Endodermal cell (in vitro differentiated cells): ENCODE results near the gene PLXNC1. TPM values are rescaled to one million over a fixed set of nuclear protein-coding genes. Genes with fewer than 3 reads are reported as not detected.

Experiments
- DNase-seq: peaks from one replicate; pipeline ENCODE4 v3.0.0-alpha.2; 2017
- H3K27ac ChIP-seq: 2 replicates; pipeline ENCODE4 v1.5.1; 2013; ENCODE audit warnings: mild to moderate bottlenecking, low read depth, low read length, moderate library complexity
- H3K27me3 ChIP-seq: 2 replicates; pipeline ENCODE4 v1.6.1; 2013; ENCODE audit warnings: mild to moderate bottlenecking, low read length, moderate library complexity; ENCODE audit not compliant: insufficient read depth, control insufficient read depth, poor library complexity, severe bottlenecking
- H3K36me3 ChIP-seq: 2 replicates; pipeline ENCODE4 v1.7.0; 2013; ENCODE audit warnings: mild to moderate bottlenecking, low read length, moderate library complexity; ENCODE audit not compliant: control insufficient read depth, insufficient read depth
- H3K4me1 ChIP-seq: one replicate; pipeline ENCODE4 v1.7.0; 2013; ENCODE audit warnings: low read length; ENCODE audit not compliant: control insufficient read depth, insufficient read depth
- H3K4me3 ChIP-seq: 2 replicates; pipeline ENCODE4 v1.5.1; 2013; ENCODE audit warnings: mild to moderate bottlenecking, low read length, moderate library complexity
- H3K9ac ChIP-seq: 2 replicates; pipeline ENCODE4 v1.6.1; 2013; ENCODE audit warnings: mild to moderate bottlenecking, low read length, moderate library complexity; ENCODE audit not compliant: poor library complexity, severe bottlenecking; ENCODE audit errors: extremely low read depth
- H3K9me3 ChIP-seq: 2 replicates; pipeline ENCODE4 v1.6.1; 2013; ENCODE audit warnings: mild to moderate bottlenecking, low read length, moderate library complexity; ENCODE audit not compliant: control insufficient read depth
- H3K27ac Mint-ChIP-seq: 2 replicates; pipeline ENCODE4 v1.8.0; 2020; ENCODE audit warnings: mixed read lengths
- H3K27me3 Mint-ChIP-seq: 2 replicates; pipeline ENCODE4 v1.8.0; 2021; ENCODE audit warnings: mild to moderate bottlenecking, mixed read lengths; ENCODE audit not compliant: insufficient read depth
- H3K36me3 Mint-ChIP-seq: 2 replicates; pipeline ENCODE4 v1.8.0; 2020; ENCODE audit warnings: low read depth, mixed read lengths
- H3K4me1 Mint-ChIP-seq: 2 replicates; pipeline ENCODE4 v1.8.0; 2020; ENCODE audit warnings: mixed read lengths
- H3K4me3 Mint-ChIP-seq: 2 replicates; pipeline ENCODE4 v1.8.0; 2020; ENCODE audit warnings: mild to moderate bottlenecking, moderate library complexity, mixed read lengths
- H3K9me3 Mint-ChIP-seq: 2 replicates; pipeline ENCODE4 v1.8.0; 2020; ENCODE audit warnings: mild to moderate bottlenecking, mixed read lengths
- CTCF ChIP-seq: fragments of 200-600 bp; sonication (generic); conservative IDR thresholded peaks from 2 replicates; pipeline ENCODE4 v1.5.0; 2021; ENCODE audit warnings: antibody characterized with exemption, mild to moderate bottlenecking
- WGBS, 2 experiments: methylation state at CpG; one replicate each; pipeline versions ENCODE4 v1.1.5 to v1.1.7; 2013; ENCODE audit warnings: missing lambda C conversion rate in 2 of 2, mixed read lengths in 1 of 2; ENCODE audit not compliant: insufficient coverage in 1 of 2, insufficient read length in 1 of 2; 5-methylcytosine and 5-hydroxymethylcytosine counted together
- total RNA-seq, 2 donors: library from RNA; stranded (reverse); fragmentation: NEBNext Ultra II Directional in 1 of 2; extraction: Animal tissue kit (Norgen Biotek cat#: 25700) in 1 of 2; gene quantifications; 2 replicates in 1 of 2; 3 replicates in 1 of 2; pipeline ENCODE4 v1.2.1, GENCODE V29; 2021

Gene PLXNC1
- total RNA-seq, 2 donors from 2014 or later: 1.6 to 1.9 TPM

- Histone ChIP-seq H3K27ac (no peak overlapping the region), H3K27me3 (no peaks in the 10 kb centered on the region), H3K4me1 (no peaks in the 10 kb centered on the region), H3K4me3 (no peak overlapping the region), H3K9me3 (no peaks in the 10 kb centered on the region), H3K36me3 (no peaks in the 10 kb centered on the region), H3K9ac (no peak overlapping the region)
- no peaks in the 10 kb centered on the region for H3K9me3 Mint-ChIP-seq
- no peak for TF ChIP-seq CTCF
- H3K27me3 Mint-ChIP-seq: no peaks in the 10 kb centered on the region
- H3K4me1 Mint-ChIP-seq: peaks cover 16% of the 10 kb centered on the region
- no peak for DNase-seq
- H3K36me3 Mint-ChIP-seq: no peaks in the 10 kb centered on the region
- H3K4me3 Mint-ChIP-seq: no peak overlapping the region
- 80 to 90% methylated on average over 2 to 4 of the region's 4 CpGs for WGBS, 2 experiments
- no peak overlapping the region for H3K27ac Mint-ChIP-seq
Measured at GRCh38 chr12:94254270-94254669, 105.9 kb downstream of the PLXNC1 start.

GRCh38 chr12:94255006-94255405 lies 106.6 kb downstream of the PLXNC1 start:
- Mint-ChIP-seq H3K27me3 (no peaks in the 10 kb centered on the region), H3K4me1 (peaks cover 16% of the 10 kb centered on the region), H3K27ac (no peak overlapping the region), H3K4me3 (no peak overlapping the region), H3K9me3 (no peaks in the 10 kb centered on the region), H3K36me3 (no peaks in the 10 kb centered on the region)
- Histone ChIP-seq H3K9me3 (no peaks in the 10 kb centered on the region), H3K36me3 (no peaks in the 10 kb centered on the region), H3K4me3 (no peak overlapping the region), H3K27ac (no peak overlapping the region), H3K4me1 (no peaks in the 10 kb centered on the region), H3K9ac (no peak overlapping the region), H3K27me3 (no peaks in the 10 kb centered on the region)
- TF ChIP-seq CTCF: no peak
- WGBS, 2 experiments: 83 to 92% methylated on average over 1 to 3 of the region's 3 CpGs
- DNase-seq: no peak

GRCh38 chr12:94255428-94255827 lies 107.1 kb downstream of the PLXNC1 start:
- Histone ChIP-seq H3K9me3 (no peaks in the 10 kb centered on the region), H3K27ac (no peak overlapping the region), H3K36me3 (no peaks in the 10 kb centered on the region), H3K4me3 (no peak overlapping the region), H3K4me1 (no peaks in the 10 kb centered on the region), H3K9ac (no peak overlapping the region), H3K27me3 (no peaks in the 10 kb centered on the region)
- Mint-ChIP-seq H3K36me3 (no peaks in the 10 kb centered on the region), H3K27me3 (no peaks in the 10 kb centered on the region), H3K9me3 (no peaks in the 10 kb centered on the region), H3K4me1 (peaks cover 16% of the 10 kb centered on the region), H3K27ac (no peak overlapping the region), H3K4me3 (no peak overlapping the region)
- DNase-seq: no peak
- TF ChIP-seq CTCF: no peak
